ENCODE measurements around the gene TSR3. TPM values are rescaled to one million over a fixed set of nuclear protein-coding genes. Genes with fewer than 3 reads are reported as not detected.

The TSR3 gene
- total RNA-seq, 1 donor, result 42.7 TPM

DNA sequence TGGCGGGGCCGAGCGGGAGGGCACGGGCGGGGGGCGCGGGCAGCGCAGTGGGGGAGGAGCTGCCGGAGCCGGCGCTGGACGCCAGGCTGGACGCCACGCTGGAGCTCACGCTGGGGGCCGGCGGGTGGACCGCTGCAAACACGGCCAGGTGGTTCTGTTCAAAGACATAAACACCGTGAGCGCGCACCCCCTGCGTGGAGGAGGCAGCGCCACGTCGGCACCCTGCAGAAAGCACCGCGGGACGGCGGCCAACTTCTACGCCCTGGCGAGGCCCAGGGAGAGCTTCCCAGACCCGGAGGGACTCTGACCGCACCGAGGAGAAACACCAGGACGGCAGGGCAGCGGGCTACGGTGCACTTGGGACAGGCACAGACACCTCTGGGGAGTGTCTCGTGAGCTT is 33.6 kb upstream of the TSR3 start:
- H3K4me3 ChIP-seq (ENCODE audit: low read depth, low read length), result no peak overlapping the region

DNA sequence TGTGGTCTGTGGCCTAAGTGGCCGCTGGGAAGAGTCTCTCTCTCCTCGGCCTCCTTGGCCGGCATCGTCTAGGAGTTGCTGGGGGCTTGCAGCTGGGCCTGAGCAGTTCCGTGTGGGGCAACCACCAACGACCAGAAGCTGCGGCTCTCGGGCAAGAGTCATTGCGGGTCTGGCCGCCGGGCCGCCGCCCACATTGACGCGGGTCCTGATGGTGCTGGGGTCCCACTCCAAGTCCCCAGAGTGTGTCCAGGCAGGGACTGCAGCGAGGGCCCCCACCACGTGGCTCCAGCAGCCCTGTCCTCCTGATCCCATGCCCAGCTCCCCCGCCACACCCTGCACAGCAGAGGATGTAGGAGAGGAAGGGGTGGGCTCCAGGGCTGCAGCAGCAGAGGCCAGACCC is 31.9 kb upstream of the TSR3 start:
- TF ChIP-seq, protein P1, sequence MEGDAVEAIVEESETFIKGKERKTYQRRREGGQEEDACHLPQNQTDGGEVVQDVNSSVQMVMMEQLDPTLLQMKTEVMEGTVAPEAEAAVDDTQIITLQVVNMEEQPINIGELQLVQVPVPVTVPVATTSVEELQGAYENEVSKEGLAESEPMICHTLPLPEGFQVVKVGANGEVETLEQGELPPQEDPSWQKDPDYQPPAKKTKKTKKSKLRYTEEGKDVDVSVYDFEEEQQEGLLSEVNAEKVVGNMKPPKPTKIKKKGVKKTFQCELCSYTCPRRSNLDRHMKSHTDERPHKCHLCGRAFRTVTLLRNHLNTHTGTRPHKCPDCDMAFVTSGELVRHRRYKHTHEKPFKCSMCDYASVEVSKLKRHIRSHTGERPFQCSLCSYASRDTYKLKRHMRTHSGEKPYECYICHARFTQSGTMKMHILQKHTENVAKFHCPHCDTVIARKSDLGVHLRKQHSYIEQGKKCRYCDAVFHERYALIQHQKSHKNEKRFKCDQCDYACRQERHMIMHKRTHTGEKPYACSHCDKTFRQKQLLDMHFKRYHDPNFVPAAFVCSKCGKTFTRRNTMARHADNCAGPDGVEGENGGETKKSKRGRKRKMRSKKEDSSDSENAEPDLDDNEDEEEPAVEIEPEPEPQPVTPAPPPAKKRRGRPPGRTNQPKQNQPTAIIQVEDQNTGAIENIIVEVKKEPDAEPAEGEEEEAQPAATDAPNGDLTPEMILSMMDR (IDR thresholded peaks at IDR 0.05; ENCODE audit: insufficient read depth, low read depth, low read length), result no peak
- no peak overlapping the region for H3K4me3 ChIP-seq (ENCODE audit: low read depth, low read length)
- DNase-seq (ENCODE audit: low read depth), result no peak

More for the DNA sequence above, 33.6 kb upstream of the TSR3 start:
- TF ChIP-seq, protein P1 (IDR thresholded peaks at IDR 0.05; ENCODE audit: insufficient read depth, low read depth, low read length), result no peak
- no peak for DNase-seq (ENCODE audit: low read depth)

DNA sequence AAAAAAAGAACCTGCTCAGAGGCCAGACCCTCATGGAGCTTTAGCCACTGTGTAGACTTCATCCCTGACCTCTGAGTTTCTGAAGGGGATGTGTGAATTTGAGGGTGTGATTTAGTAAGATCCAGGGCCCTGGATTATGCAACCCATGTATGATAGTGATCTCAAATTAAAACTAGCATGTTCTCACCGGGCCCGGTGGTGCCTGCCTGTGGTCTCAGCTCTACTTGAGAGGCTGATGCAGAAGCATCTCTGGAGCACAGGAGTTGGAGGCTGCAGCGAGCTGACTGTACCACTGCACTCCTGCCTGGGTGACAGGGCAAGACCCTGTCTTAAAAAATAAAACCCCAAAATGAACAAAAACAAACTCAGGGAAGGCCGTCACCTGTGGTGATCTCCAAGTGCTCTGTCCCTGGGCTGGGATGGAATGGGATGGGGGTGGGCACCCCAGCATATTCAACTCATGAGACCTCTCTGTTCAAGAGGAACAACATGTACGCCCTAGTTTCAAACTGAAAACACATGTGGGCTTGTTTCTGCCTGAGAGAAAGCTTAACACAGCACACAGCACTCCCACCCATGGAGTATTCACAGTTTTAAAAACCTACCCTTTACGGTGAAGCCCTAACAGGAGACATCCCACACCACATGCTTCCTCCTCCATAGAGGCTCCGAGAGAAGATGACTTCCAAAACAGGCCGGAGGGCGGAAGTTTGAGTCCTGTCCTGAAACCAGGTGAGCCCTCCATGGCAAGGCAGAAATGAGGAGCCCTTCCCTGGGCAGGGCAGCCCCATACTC is 30.1 kb upstream of the TSR3 start:
- TF ChIP-seq, protein P1 (IDR thresholded peaks at IDR 0.05; ENCODE audit: insufficient read depth, low read depth, low read length), result no peak
- H3K4me3 ChIP-seq (ENCODE audit: low read depth, low read length), result no peak overlapping the region

DNA sequence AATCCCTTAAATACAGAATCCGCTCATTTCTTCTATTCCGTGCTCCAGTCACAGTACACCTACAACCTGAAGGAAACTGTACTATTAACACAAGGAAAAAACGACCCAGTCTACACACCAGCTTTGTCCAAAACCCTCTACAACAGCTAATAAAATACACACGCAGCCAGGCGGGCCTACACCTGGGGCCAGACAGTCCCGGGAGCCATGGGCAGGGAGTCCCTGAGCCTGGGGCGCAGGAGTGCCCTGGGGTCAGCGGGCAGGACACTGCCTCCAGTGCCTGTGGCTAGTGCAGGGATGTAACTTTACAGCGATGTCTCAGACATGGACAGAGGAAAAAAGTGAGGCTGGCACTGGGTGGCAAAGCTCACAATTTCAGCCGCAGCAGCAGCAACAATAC is 28.5 kb upstream of the TSR3 start:
- TF ChIP-seq, protein P1 (IDR thresholded peaks at IDR 0.05; ENCODE audit: insufficient read depth, low read depth, low read length), result no peak
- DNase-seq (ENCODE audit: low read depth), result no peak
- no peak overlapping the region for H3K4me3 ChIP-seq (ENCODE audit: low read depth, low read length)

More for the DNA sequence above, 30.1 kb upstream of the TSR3 start:
- DNase-seq (ENCODE audit: low read depth), result peak; percentile 8

DNA sequence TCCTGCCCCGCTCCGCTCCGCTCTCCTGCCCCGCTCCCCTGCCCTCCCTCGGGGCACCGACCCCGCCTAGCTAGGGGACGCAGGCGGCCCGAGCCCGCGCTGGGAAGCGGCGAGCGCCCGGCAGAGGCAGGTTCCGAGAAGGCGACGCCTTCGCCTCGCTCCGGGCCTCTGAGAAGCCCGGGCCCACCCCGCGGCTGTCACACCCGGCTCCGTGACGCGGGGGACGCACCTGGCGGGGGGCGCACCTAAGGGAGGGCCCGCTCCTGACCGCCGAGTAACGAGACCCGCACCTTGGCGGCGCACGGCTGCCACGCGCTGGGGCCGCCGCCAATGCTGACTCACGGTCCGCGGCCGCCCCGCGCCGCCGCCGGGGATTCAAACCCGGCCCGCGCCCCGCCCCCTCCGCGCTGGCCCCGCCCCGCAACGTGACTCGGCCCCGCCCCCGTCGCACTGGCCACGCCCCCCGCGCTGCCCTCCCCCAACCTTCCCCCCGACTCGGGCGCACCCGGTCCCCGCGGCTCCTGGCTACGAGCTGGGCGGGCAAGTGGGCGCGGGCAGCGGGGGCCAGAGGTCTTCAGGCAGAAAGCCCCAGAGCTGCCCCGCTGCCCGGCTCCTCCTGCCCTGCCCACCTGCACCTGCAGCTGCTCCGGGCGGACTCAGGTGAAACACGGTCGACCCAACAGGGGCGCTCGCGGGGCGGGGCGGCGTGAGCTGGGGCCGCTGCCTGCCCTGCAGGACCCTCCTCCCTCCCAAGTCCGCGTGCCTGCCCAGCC is 27.8 kb upstream of the TSR3 start:
- TF ChIP-seq, protein P1 (IDR thresholded peaks at IDR 0.05; ENCODE audit: insufficient read depth, low read depth, low read length), result no peak
- peak; percentile 54 for DNase-seq (ENCODE audit: low read depth)

DNA sequence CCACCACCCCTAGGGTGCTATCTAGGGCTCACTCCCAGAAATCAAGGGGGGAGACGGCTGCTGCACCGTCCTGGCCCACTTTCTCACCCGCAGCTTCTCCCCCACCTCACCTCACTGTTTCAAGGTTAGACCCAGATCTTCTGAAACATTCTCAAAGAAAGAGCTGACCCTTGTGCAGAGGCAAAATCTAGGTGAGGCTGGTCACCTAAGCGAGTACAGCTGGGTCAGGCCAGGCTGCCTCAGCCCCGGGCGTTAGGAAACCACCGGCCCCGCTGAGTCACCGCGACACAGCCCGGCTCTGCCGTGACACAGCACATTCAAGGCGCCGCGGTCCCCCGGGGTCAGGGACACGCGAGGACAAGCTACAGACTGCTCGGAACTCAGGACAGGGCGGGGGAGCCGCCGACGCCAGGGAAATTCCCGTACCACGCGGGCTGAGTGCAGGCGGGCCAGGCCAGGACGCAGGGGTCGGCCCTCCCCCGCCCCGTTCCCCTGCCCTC is 27.2 kb upstream of the TSR3 start:
- H3K4me3 ChIP-seq (ENCODE audit: low read depth, low read length), result peak overlapping the region; percentile 61
- peak; percentile 76 for DNase-seq (ENCODE audit: low read depth)
- TF ChIP-seq, protein P1 (IDR thresholded peaks at IDR 0.05; ENCODE audit: insufficient read depth, low read depth, low read length), result no peak

More for the DNA sequence above, 27.8 kb upstream of the TSR3 start:
- peak overlapping the region; percentile 61 for H3K4me3 ChIP-seq (ENCODE audit: low read depth, low read length)

Measured in fibroblast of villous mesenchyme (primary cell).